Hepatocyte (in vitro differentiated cells): Measurements from ENCODE around the gene ICA1. TPM values are rescaled to one million over a fixed set of nuclear protein-coding genes. Genes with fewer than 3 reads are reported as not detected.

Experiments used
- DNase-seq: peaks from one replicate; pipeline ENCODE4 v3.0.0-alpha.2; 2016; ENCODE audit warnings: low spot score
- H2AFZ ChIP-seq: fragments of 200-600 bp; sonication (generic); 2 replicates; pipeline ENCODE4 v1.6.0; 2016; ENCODE audit warnings: antibody characterized with exemption, mild to moderate bottlenecking
- H3K27ac ChIP-seq: fragments of 200-600 bp; sonication (generic); 2 replicates; pipeline ENCODE4 v1.5.1; 2016; ENCODE audit warnings: mild to moderate bottlenecking
- H3K27me3 ChIP-seq: fragments of 200-600 bp; sonication (generic); 2 replicates; pipeline ENCODE4 v1.6.1; 2016
- H3K36me3 ChIP-seq: fragments of 200-600 bp; sonication (generic); replicated peaks from 2 replicates; pipeline ENCODE4 v1.5.1; 2016; ENCODE audit warnings: low read depth; ENCODE audit not compliant: insufficient read depth
- H3K4me1 ChIP-seq: fragments of 200-600 bp; sonication (generic); 2 replicates; pipeline ENCODE4 v1.5.1; 2016; ENCODE audit warnings: mild to moderate bottlenecking, moderate library complexity; ENCODE audit not compliant: insufficient read depth
- H3K4me2 ChIP-seq: fragments of 200-600 bp; sonication (generic); 2 replicates; pipeline ENCODE4 v1.6.0; 2016
- H3K4me3 ChIP-seq: fragments of 200-600 bp; sonication (generic); 2 replicates; pipeline ENCODE4 v1.5.1; 2016; ENCODE audit warnings: mild to moderate bottlenecking
- H3K79me2 ChIP-seq: fragments of 200-600 bp; sonication (generic); 2 replicates; pipeline ENCODE4 v1.6.0; 2017; ENCODE audit warnings: mild to moderate bottlenecking
- H3K9me2 ChIP-seq: fragments of 200-600 bp; sonication (generic); replicated peaks from 2 replicates; pipeline ENCODE4 v1.6.0; 2017; ENCODE audit warnings: mild to moderate bottlenecking; ENCODE audit not compliant: insufficient read depth
- H3K9me3 ChIP-seq: fragments of 200-600 bp; sonication (generic); 2 replicates; pipeline ENCODE4 v1.5.1; 2016; ENCODE audit warnings: low read depth, mild to moderate bottlenecking
- H4K20me1 ChIP-seq: fragments of 200-600 bp; sonication (generic); 2 replicates; pipeline ENCODE4 v1.6.0; 2016; ENCODE audit warnings: mild to moderate bottlenecking; ENCODE audit not compliant: insufficient read depth, poor library complexity, severe bottlenecking
- EZH2 ChIP-seq: fragments of 200-600 bp; sonication (generic); IDR thresholded peaks from 2 replicates; pipeline ENCODE4 v1.6.1; 2016; ENCODE audit warnings: antibody characterized with exemption, mild to moderate bottlenecking, borderline replicate concordance
- EZH2phosphoT487 ChIP-seq: fragments of 200-600 bp; sonication (generic); IDR thresholded peaks from one replicate; pipeline ENCODE4 v1.6.1; 2018; ENCODE audit warnings: antibody characterized with exemption, mild to moderate bottlenecking, low read depth, moderate library complexity; ENCODE audit not compliant: unreplicated experiment, severe bottlenecking
- WGBS: methylation state at CpG from one replicate; pipeline ENCODE4 v1.1.6; 2016; ENCODE audit warnings: low lambda C conversion rate; ENCODE audit errors: missing lambda C conversion rate; 5-methylcytosine and 5-hydroxymethylcytosine counted together
- polyA plus RNA-seq: library from polyadenylated mRNA; unstranded; fragments of >200 nt; fragmentation: Nextera tagmentation; extraction: Ambion mirVana; gene quantifications from 2 replicates; pipeline ENCODE4 v1.2.1, GENCODE V29; 2016
- total RNA-seq: library from RNA; depleted of rRNA; stranded (reverse); fragments of >200 nt; gene quantifications from 2 replicates; pipeline ENCODE4 v1.2.3, GENCODE V29; 2014
- TF ChIP-seq, protein P1 (sequence below): fragments of 200-600 bp; sonication (generic); IDR thresholded peaks from 2 replicates; pipeline ENCODE4 v1.5.1; 2016; ENCODE audit warnings: antibody characterized with exemption, mild to moderate bottlenecking; ENCODE audit not compliant: poor library complexity

Gene ICA1
- total and polyA plus RNA-seq, 2 experiments from 2014 or later: 32.9 to 40.1 TPM

- WGBS: 95% methylated on average over 4 of the region's 4 CpGs
- no peak overlapping the region for H3K27ac ChIP-seq
- no peaks in the 10 kb centered on the region for H3K36me3 ChIP-seq
- H3K4me1 ChIP-seq: no peaks in the 10 kb centered on the region
- H3K4me3 ChIP-seq: no peak overlapping the region
- TF ChIP-seq, protein P1, sequence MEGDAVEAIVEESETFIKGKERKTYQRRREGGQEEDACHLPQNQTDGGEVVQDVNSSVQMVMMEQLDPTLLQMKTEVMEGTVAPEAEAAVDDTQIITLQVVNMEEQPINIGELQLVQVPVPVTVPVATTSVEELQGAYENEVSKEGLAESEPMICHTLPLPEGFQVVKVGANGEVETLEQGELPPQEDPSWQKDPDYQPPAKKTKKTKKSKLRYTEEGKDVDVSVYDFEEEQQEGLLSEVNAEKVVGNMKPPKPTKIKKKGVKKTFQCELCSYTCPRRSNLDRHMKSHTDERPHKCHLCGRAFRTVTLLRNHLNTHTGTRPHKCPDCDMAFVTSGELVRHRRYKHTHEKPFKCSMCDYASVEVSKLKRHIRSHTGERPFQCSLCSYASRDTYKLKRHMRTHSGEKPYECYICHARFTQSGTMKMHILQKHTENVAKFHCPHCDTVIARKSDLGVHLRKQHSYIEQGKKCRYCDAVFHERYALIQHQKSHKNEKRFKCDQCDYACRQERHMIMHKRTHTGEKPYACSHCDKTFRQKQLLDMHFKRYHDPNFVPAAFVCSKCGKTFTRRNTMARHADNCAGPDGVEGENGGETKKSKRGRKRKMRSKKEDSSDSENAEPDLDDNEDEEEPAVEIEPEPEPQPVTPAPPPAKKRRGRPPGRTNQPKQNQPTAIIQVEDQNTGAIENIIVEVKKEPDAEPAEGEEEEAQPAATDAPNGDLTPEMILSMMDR: no peak
- TF ChIP-seq EZH2phosphoT487: no peak
- no peak for TF ChIP-seq EZH2
- H3K9me2 ChIP-seq: no peaks in the 10 kb centered on the region
- peaks cover 27% of the 10 kb centered on the region for H3K79me2 ChIP-seq
- H4K20me1 ChIP-seq: no peaks in the 10 kb centered on the region
- no peak overlapping the region for H3K4me2 ChIP-seq
- H2AFZ ChIP-seq: no peak overlapping the region
- peaks cover under 1% of the 10 kb centered on the region for H3K27me3 ChIP-seq
- no peaks in the 10 kb centered on the region for H3K9me3 ChIP-seq
- no peak for DNase-seq
Measured at GRCh38 chr7:8258166-8258565, 3.8 kb downstream of the ICA1 start.

GRCh38 chr7:8255680-8256655 is 6.0 kb downstream of the ICA1 start:
- TF ChIP-seq, protein P1: no peak
- TF ChIP-seq EZH2phosphoT487: no peak
- TF ChIP-seq EZH2: no peak
- H3K9me3 ChIP-seq: no peaks in the 10 kb centered on the region
- DNase-seq: no peak
- no peak overlapping the region for H3K27ac ChIP-seq
- H4K20me1 ChIP-seq: no peaks in the 10 kb centered on the region
- peaks cover 29% of the 10 kb centered on the region for H3K79me2 ChIP-seq
- H2AFZ ChIP-seq: no peak overlapping the region
- H3K4me3 ChIP-seq: no peak overlapping the region
- WGBS: 73% methylated on average over 6 of the region's 6 CpGs
- no peaks in the 10 kb centered on the region for H3K36me3 ChIP-seq
- no peaks in the 10 kb centered on the region for H3K9me2 ChIP-seq
- H3K27me3 ChIP-seq: no peaks in the 10 kb centered on the region
- H3K4me1 ChIP-seq: no peaks in the 10 kb centered on the region
- no peak overlapping the region for H3K4me2 ChIP-seq

DNA sequence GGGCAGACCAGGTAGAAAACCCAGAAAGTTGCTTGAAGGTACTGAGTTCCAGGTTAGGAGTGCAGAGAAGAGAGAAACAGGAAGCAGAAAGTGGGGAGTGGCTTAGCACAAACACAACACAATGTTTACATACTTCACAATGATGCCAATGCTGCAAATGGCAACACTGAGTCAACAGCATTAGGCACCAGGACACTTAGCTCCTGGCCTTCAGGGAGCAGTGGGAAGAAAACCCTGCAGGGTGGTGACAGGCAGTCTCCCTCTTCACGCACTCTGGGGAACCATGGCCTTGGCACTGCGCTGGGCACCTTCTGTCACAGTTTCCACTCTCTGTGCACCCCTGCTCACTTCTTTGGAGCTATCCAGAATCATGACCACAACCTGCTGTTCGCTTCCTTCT is 7.3 kb downstream of the ICA1 start:
- no peaks in the 10 kb centered on the region for H3K36me3 ChIP-seq
- H3K9me3 ChIP-seq: no peaks in the 10 kb centered on the region
- no peaks in the 10 kb centered on the region for H4K20me1 ChIP-seq
- TF ChIP-seq, protein P1: no peak
- no peak for TF ChIP-seq EZH2
- no peak for TF ChIP-seq EZH2phosphoT487
- no peaks in the 10 kb centered on the region for H3K27me3 ChIP-seq
- 98% methylated on average over 3 of the region's 3 CpGs for WGBS
- H3K79me2 ChIP-seq: peaks cover 23% of the 10 kb centered on the region
- H2AFZ ChIP-seq: no peak overlapping the region
- no peak overlapping the region for H3K27ac ChIP-seq
- no peaks in the 10 kb centered on the region for H3K9me2 ChIP-seq
- no peak for DNase-seq
- H3K4me3 ChIP-seq: no peak overlapping the region
- no peaks in the 10 kb centered on the region for H3K4me1 ChIP-seq
- H3K4me2 ChIP-seq: no peak overlapping the region
